Spleen (tissue), 7 donors: Measurements from ENCODE around the gene ACTA1.
"Not testable (repeated sequence)": the region's sequence is repeated elsewhere in the genome, so short reads cannot be mapped to it uniquely, and the experiment has no call there.

ENCODE experiments used
- CTCF ChIP-seq, 11 experiments: fragments of 200-600 bp in 7 of 11; fragments of 450-650 bp in 4 of 11; sonication (generic) in 4 of 11; IDR thresholded peaks in 8 of 11; conservative IDR thresholded peaks in 3 of 11; 1 replicate in 7 of 11; 2 replicates in 4 of 11; pipeline versions ENCODE4 v1.4.0 to v1.8.0; 2016 to 2021; ENCODE audit warnings: antibody characterized with exemption in 11 of 11, inconsistent platforms in 4 of 11, mild to moderate bottlenecking in 1 of 11
- POLR2AphosphoS5 ChIP-seq, 3 donors: sonication (generic); formaldehyde crosslinking; IDR thresholded peaks; one replicate each; pipeline ENCODE4 v1.5.1; 2017; ENCODE audit warnings: antibody characterized with exemption in 3 of 3
- donor health status: DM: no; HTN: no; CAD: no; lungs with moderate emphysema.
- donor health status: DM: no; HTN: no; CAD: no.
- donor health status: DM: no; HTN: no; CAD: no.

- TF ChIP-seq CTCF (IDR thresholded peaks at IDR 0.05 in 8 of 11, conservative IDR thresholded peaks at IDR 0.05 in 3 of 11); POLR2AphosphoS5 (IDR thresholded peaks at IDR 0.05): not testable (repeated sequence)
These were observed 42.0 kb upstream of the ACTA1 start for GRCh38 chr1:229475859-229476258.
